Liver (tissue), 3 donors: ENCODE measurements around the gene BTBD9.

Experiments
- EGR1 ChIP-seq, 2 donors: IDR thresholded peaks; 2 replicates each; pipeline ENCODE4 v1.6.1; 2016 to 2018; ENCODE audit warnings: antibody characterized with exemption in 2 of 2, low read depth in 2 of 2
- GABPA ChIP-seq, 2 donors: IDR thresholded peaks in 1 of 2; conservative IDR thresholded peaks in 1 of 2; 2 replicates each; pipeline ENCODE4 v1.6.1; 2016; ENCODE audit warnings: antibody characterized with exemption in 2 of 2, mild to moderate bottlenecking in 1 of 2, moderate library complexity in 1 of 2
- JUND ChIP-seq, 2 donors: IDR thresholded peaks; 2 replicates each; pipeline ENCODE4 v1.6.1; 2016; ENCODE audit warnings: antibody characterized with exemption in 2 of 2
- TAF1 ChIP-seq: conservative IDR thresholded peaks from 2 replicates; pipeline ENCODE4 v1.6.1; 2016; ENCODE audit warnings: antibody characterized with exemption, mild to moderate bottlenecking
- YY1 ChIP-seq: IDR thresholded peaks from 2 replicates; pipeline ENCODE4 v1.6.1; 2016; ENCODE audit warnings: antibody characterized with exemption, mild to moderate bottlenecking
- TF ChIP-seq, protein P1 (sequence below): IDR thresholded peaks from 2 replicates; pipeline ENCODE4 v1.6.1; 2016; ENCODE audit warnings: antibody characterized with exemption
- TF ChIP-seq, protein P2 (sequence below): fragments of 150-350 bp; IDR thresholded peaks from 2 replicates; pipeline ENCODE4 v1.5.1; 2017; ENCODE audit warnings: improper control_type of control experiment, low read depth, low read length; ENCODE audit not compliant: missing input control
- donor health status: healthy.
- donor health status: healthy.

DNA sequence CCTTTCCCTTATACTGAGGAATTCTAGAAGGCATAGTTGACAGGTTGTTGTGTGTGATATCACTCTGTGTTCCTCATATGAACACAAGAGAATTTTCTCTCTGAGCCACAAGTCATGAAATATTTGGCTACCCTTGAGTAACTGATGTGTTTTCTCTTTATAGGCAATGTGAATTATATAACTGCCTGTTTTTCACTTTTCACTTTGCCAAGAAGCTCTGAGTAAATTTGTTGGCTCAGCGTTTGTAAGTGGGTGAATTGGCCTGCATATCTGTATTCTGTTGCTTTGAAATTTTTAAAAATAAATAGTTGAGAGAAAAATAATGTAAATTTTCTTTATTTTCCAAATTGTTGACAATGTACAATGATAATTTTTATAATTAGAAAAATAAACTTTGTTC, 5.2 kb upstream of the BTBD9 start:
- TF ChIP-seq, protein P1, sequence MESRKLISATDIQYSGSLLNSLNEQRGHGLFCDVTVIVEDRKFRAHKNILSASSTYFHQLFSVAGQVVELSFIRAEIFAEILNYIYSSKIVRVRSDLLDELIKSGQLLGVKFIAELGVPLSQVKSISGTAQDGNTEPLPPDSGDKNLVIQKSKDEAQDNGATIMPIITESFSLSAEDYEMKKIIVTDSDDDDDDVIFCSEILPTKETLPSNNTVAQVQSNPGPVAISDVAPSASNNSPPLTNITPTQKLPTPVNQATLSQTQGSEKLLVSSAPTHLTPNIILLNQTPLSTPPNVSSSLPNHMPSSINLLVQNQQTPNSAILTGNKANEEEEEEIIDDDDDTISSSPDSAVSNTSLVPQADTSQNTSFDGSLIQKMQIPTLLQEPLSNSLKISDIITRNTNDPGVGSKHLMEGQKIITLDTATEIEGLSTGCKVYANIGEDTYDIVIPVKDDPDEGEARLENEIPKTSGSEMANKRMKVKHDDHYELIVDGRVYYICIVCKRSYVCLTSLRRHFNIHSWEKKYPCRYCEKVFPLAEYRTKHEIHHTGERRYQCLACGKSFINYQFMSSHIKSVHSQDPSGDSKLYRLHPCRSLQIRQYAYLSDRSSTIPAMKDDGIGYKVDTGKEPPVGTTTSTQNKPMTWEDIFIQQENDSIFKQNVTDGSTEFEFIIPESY: no peak
- TF ChIP-seq, protein P2, sequence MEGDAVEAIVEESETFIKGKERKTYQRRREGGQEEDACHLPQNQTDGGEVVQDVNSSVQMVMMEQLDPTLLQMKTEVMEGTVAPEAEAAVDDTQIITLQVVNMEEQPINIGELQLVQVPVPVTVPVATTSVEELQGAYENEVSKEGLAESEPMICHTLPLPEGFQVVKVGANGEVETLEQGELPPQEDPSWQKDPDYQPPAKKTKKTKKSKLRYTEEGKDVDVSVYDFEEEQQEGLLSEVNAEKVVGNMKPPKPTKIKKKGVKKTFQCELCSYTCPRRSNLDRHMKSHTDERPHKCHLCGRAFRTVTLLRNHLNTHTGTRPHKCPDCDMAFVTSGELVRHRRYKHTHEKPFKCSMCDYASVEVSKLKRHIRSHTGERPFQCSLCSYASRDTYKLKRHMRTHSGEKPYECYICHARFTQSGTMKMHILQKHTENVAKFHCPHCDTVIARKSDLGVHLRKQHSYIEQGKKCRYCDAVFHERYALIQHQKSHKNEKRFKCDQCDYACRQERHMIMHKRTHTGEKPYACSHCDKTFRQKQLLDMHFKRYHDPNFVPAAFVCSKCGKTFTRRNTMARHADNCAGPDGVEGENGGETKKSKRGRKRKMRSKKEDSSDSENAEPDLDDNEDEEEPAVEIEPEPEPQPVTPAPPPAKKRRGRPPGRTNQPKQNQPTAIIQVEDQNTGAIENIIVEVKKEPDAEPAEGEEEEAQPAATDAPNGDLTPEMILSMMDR: no peak
- TF ChIP-seq JUND (IDR thresholded peaks at IDR 0.05) (no peak), YY1 (no peak), TAF1 (no peak), GABPA (IDR thresholded peaks at IDR 0.05 in 1 of 2, conservative IDR thresholded peaks at IDR 0.05 in 1 of 2) (no peak), EGR1 (IDR thresholded peaks at IDR 0.05; ENCODE audit: low read depth in 2 of 2) (no peak)
